Colonic mucosa (tissue), 4 donors: Measurements from ENCODE around the gene CTNNBIP1. TPM values are rescaled to one million over a fixed set of nuclear protein-coding genes. Genes with fewer than 3 reads are reported as not detected.

Source experiments
- DNase-seq: peaks from one replicate; pipeline ENCODE4 v3.0.0-alpha.2; 2020
- H3K27ac ChIP-seq: fragments of 200-600 bp; one replicate; pipeline ENCODE4 v1.8.0; 2021
- H3K27me3 ChIP-seq: fragments of 200-600 bp; one replicate; pipeline ENCODE4 v1.8.0; 2021
- H3K36me3 ChIP-seq: fragments of 200-600 bp; one replicate; pipeline ENCODE4 v1.8.0; 2021
- H3K4me1 ChIP-seq: fragments of 200-600 bp; one replicate; pipeline ENCODE4 v1.8.0; 2021; ENCODE audit warnings: mild to moderate bottlenecking
- H3K4me3 ChIP-seq: fragments of 200-600 bp; one replicate; pipeline ENCODE4 v1.8.0; 2021
- H3K9ac ChIP-seq, 2 donors: one replicate each; pipeline ENCODE4 v1.7.0; 2013; ENCODE audit warnings: control low read depth in 2 of 2, low read depth in 2 of 2, low read length in 2 of 2
- H3K9me3 ChIP-seq: fragments of 200-600 bp; one replicate; pipeline ENCODE4 v1.8.0; 2021
- intact Hi-C: fragments of 100-400 bp; cut with DNase I; formaldehyde crosslinking; loops from one replicate; pipeline ENCODE4 v1.14.1; 2022
- total RNA-seq, 2 donors: library from RNA; stranded (reverse); fragmentation: NEBNext Ultra II Directional in 1 of 2; extraction: Animal tissue kit (Norgen Biotek cat#: 25700) in 1 of 2; gene quantifications; one replicate each; pipeline ENCODE4 v1.2.1, GENCODE V29; 2021
- TF ChIP-seq, protein P1 (sequence below): fragments of 200-600 bp; IDR thresholded peaks from one replicate; pipeline ENCODE4 v1.8.0; 2022; ENCODE audit warnings: antibody characterized with exemption, mild to moderate bottlenecking
- donor health status: healthy.
- donor health status: DM: no; HTN: no; CAD: no.
- donor health status: DM: no; HTN: no; CAD: no.

The CTNNBIP1 gene
- total RNA-seq, 2 donors from 2014 or later, result 28.1 to 30.1 TPM

- intact Hi-C loops, result no loop called here
- Histone ChIP-seq H3K27me3 (no peaks in the 10 kb centered on the region), H3K4me3 (no peak overlapping the region), H3K9me3 (no peaks in the 10 kb centered on the region), H3K36me3 (no peaks in the 10 kb centered on the region), H3K9ac (peak overlapping the region in 1 of 2 donors; percentile 48), H3K27ac (peak overlapping the region; percentile 14), H3K4me1 (peaks cover 10% of the 10 kb centered on the region)
- TF ChIP-seq, protein P1, sequence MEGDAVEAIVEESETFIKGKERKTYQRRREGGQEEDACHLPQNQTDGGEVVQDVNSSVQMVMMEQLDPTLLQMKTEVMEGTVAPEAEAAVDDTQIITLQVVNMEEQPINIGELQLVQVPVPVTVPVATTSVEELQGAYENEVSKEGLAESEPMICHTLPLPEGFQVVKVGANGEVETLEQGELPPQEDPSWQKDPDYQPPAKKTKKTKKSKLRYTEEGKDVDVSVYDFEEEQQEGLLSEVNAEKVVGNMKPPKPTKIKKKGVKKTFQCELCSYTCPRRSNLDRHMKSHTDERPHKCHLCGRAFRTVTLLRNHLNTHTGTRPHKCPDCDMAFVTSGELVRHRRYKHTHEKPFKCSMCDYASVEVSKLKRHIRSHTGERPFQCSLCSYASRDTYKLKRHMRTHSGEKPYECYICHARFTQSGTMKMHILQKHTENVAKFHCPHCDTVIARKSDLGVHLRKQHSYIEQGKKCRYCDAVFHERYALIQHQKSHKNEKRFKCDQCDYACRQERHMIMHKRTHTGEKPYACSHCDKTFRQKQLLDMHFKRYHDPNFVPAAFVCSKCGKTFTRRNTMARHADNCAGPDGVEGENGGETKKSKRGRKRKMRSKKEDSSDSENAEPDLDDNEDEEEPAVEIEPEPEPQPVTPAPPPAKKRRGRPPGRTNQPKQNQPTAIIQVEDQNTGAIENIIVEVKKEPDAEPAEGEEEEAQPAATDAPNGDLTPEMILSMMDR, result no peak
- peak; percentile 78 for DNase-seq
These were observed 66.5 kb downstream of the CTNNBIP1 start for GRCh38 chr1:9843576-9843945.

- peak overlapping the region; percentile 14 for H3K27ac ChIP-seq
- no peaks in the 10 kb centered on the region for H3K9me3 ChIP-seq
- H3K4me1 ChIP-seq, result peaks cover 10% of the 10 kb centered on the region
- DNase-seq, result peak; percentile 87
- intact Hi-C loops, result no loop called here
- no peak overlapping the region for H3K4me3 ChIP-seq
- no peaks in the 10 kb centered on the region for H3K27me3 ChIP-seq
- H3K36me3 ChIP-seq, result no peaks in the 10 kb centered on the region
- peak overlapping the region in 1 of 2 donors; percentile 48 for H3K9ac ChIP-seq
- TF ChIP-seq, protein P1, result no peak
These were observed 67.1 kb downstream of the CTNNBIP1 start for GRCh38 chr1:9842781-9843575.

GRCh38 chr1:9842073-9842711 lies 67.9 kb downstream of the CTNNBIP1 start:
- H3K4me1 ChIP-seq, result peaks cover 10% of the 10 kb centered on the region
- no peaks in the 10 kb centered on the region for H3K9me3 ChIP-seq
- H3K36me3 ChIP-seq, result no peaks in the 10 kb centered on the region
- intact Hi-C loops, result no loop called here
- no peak overlapping the region for H3K27ac ChIP-seq
- no peak for DNase-seq
- TF ChIP-seq, protein P1, result no peak
- no peak overlapping the region for H3K9ac ChIP-seq
- H3K27me3 ChIP-seq, result no peaks in the 10 kb centered on the region
- no peak overlapping the region for H3K4me3 ChIP-seq

- Histone ChIP-seq H3K4me1 (peaks cover 10% of the 10 kb centered on the region), H3K9ac (no peak overlapping the region), H3K36me3 (no peaks in the 10 kb centered on the region), H3K9me3 (no peaks in the 10 kb centered on the region), H3K27ac (no peak overlapping the region), H3K27me3 (no peaks in the 10 kb centered on the region), H3K4me3 (no peak overlapping the region)
- TF ChIP-seq, protein P1, result no peak
- DNase-seq, result no peak
- intact Hi-C loops, result no loop called here
These were observed 68.6 kb downstream of the CTNNBIP1 start for GRCh38 chr1:9841460-9841859.

GRCh38 chr1:9840176-9840575 lies 69.9 kb downstream of the CTNNBIP1 start:
- no peak for DNase-seq
- Histone ChIP-seq H3K4me3 (no peak overlapping the region), H3K27ac (no peak overlapping the region), H3K4me1 (peaks cover 23% of the 10 kb centered on the region), H3K27me3 (no peaks in the 10 kb centered on the region), H3K9me3 (no peaks in the 10 kb centered on the region), H3K36me3 (no peaks in the 10 kb centered on the region), H3K9ac (no peak overlapping the region)
- intact Hi-C loops, result no loop called here
- TF ChIP-seq, protein P1, result no peak
